Keratinocyte (primary cell): ENCODE data around the gene NCAPH2. TPM values are rescaled to one million over a fixed set of nuclear protein-coding genes. Genes with fewer than 3 reads are reported as not detected.

Source experiments
- DNase-seq: peaks from one replicate; pipeline ENCODE4 v3.0.0-alpha.2; 2011; ENCODE audit warnings: low read depth, missing footprints, low spot score
- FAIRE-seq: peaks from 2 replicates; lab custom pipeline; 2011; peaks lifted over from hg19 to GRCh38; lab: Jason Lieb, UNC
- H2AFZ ChIP-seq: 2 replicates; pipeline ENCODE4 v1.6.0; 2012; ENCODE audit warnings: low read length, control low read depth, inconsistent platforms; ENCODE audit not compliant: control insufficient read depth
- H3K27ac ChIP-seq: 2 replicates; pipeline ENCODE4 v1.5.1; 2011; ENCODE audit warnings: low read length; ENCODE audit not compliant: control insufficient read depth, insufficient read depth
- H3K27me3 ChIP-seq: 3 replicates; pipeline ENCODE4 v1.6.0; 2011; ENCODE audit warnings: low read length; ENCODE audit not compliant: control insufficient read depth, insufficient read depth; ENCODE audit errors: extremely low read depth
- H3K36me3 ChIP-seq, 2 experiments: 2 replicates in 1 of 2; 3 replicates in 1 of 2; pipeline ENCODE4 v1.5.1; 2011; ENCODE audit warnings: low read length in 2 of 2, mild to moderate bottlenecking in 1 of 2; ENCODE audit not compliant: control insufficient read depth in 2 of 2, insufficient read depth in 2 of 2; ENCODE audit errors: extremely low read depth in 1 of 2
- H3K4me1 ChIP-seq: 3 replicates; pipeline ENCODE4 v1.5.1; 2011; ENCODE audit warnings: low read length; ENCODE audit not compliant: control insufficient read depth, insufficient read depth; ENCODE audit errors: extremely low read depth
- H3K4me2 ChIP-seq: 3 replicates; pipeline ENCODE4 v1.6.0; 2011; ENCODE audit warnings: low read depth, low read length; ENCODE audit not compliant: control insufficient read depth, insufficient read depth; ENCODE audit errors: extremely low read depth
- H3K4me3 ChIP-seq, 3 experiments: fragments of 200-600 bp in 1 of 3; sonication (generic) in 1 of 3; 2 replicates in 2 of 3; 3 replicates in 1 of 3; pipeline ENCODE4 v1.5.1; 2011 to 2016; ENCODE audit warnings: low read length in 3 of 3, mild to moderate bottlenecking in 3 of 3, control low read depth in 2 of 3, inconsistent platforms in 1 of 3, low read depth in 1 of 3, mixed read lengths in 1 of 3, mixed run types in 1 of 3, moderate library complexity in 1 of 3; ENCODE audit not compliant: control insufficient read depth in 2 of 3, insufficient read depth in 2 of 3; ENCODE audit errors: extremely low read depth in 1 of 3
- H3K79me2 ChIP-seq: 2 replicates; pipeline ENCODE4 v1.6.0; 2012; ENCODE audit warnings: low read length; ENCODE audit not compliant: control insufficient read depth, insufficient read depth
- H3K9ac ChIP-seq: 3 replicates; pipeline ENCODE4 v1.6.0; 2011; ENCODE audit warnings: low read length; ENCODE audit not compliant: control insufficient read depth, insufficient read depth; ENCODE audit errors: extremely low read depth
- H3K9me1 ChIP-seq: 3 replicates; pipeline ENCODE4 v1.6.0; 2011; ENCODE audit warnings: low read length; ENCODE audit not compliant: control insufficient read depth, insufficient read depth; ENCODE audit errors: extremely low read depth
- H3K9me3 ChIP-seq: 2 replicates; pipeline ENCODE4 v1.5.1; 2012; ENCODE audit warnings: low read depth, low read length; ENCODE audit not compliant: control insufficient read depth
- H4K20me1 ChIP-seq: 3 replicates; pipeline ENCODE4 v1.6.0; 2011; ENCODE audit warnings: low read length; ENCODE audit not compliant: control insufficient read depth, insufficient read depth; ENCODE audit errors: extremely low read depth
- CTCF ChIP-seq, 3 experiments: IDR thresholded peaks in 1 of 3; conservative IDR thresholded peaks in 1 of 3; optimal IDR thresholded peaks in 1 of 3; 2 replicates in 2 of 3; 3 replicates in 1 of 3; pipeline versions ENCODE3 to v1.5.1; 2011; ENCODE audit warnings: low read length in 3 of 3, mild to moderate bottlenecking in 3 of 3, moderate library complexity in 2 of 3, control low read depth in 1 of 3, inconsistent platforms in 1 of 3; ENCODE audit not compliant: insufficient read depth in 2 of 3; ENCODE audit errors: extremely low read depth in 1 of 3
- EZH2 ChIP-seq: IDR thresholded peaks from one replicate; pipeline ENCODE4 v1.6.1; 2012; ENCODE audit warnings: inconsistent platforms, mild to moderate bottlenecking, low read length, moderate library complexity
- dilution Hi-C: fragments of 300-500 bp; cut with MboI; formaldehyde crosslinking; loops from one replicate; pipeline ENCODE4 v1.7.0; 2020; ENCODE audit warnings: low sequenced_read_pairs; ENCODE audit not compliant: extremely low pct_ligation_motif_present
- polyA plus RNA-seq, 5 experiments: library from polyadenylated mRNA; depleted of rRNA in 3 of 5; stranded (reverse) in 3 of 5; stranded (forward) in 1 of 5; unstranded in 1 of 5; fragments of >200 nt; gene quantifications; 1 replicate in 1 of 5; 2 replicates in 3 of 5; 3 replicates in 1 of 5; pipeline versions ENCODE4 v1.2.1 to v1.2.3, GENCODE V29; 2011 to 2012; ENCODE audit warnings: missing spikeins in 2 of 5, low read depth in 1 of 5, low replicate concordance in 1 of 5

Gene NCAPH2
- polyA plus RNA-seq, 1 donor (not counting 4 experiments of a cell fraction or from before 2014, with no cell fraction given) = 11.4 TPM

GRCh38 chr22:50488006-50488677 is 19.9 kb upstream of the NCAPH2 start:
- dilution Hi-C loops = no loop called here
- no peak overlapping the region for H3K27ac ChIP-seq
- no peaks in the 10 kb centered on the region for H3K9me3 ChIP-seq

GRCh38 chr22:50488886-50489285 is 19.1 kb upstream of the NCAPH2 start:
- no peaks in the 10 kb centered on the region for H3K9me1 ChIP-seq
- H2AFZ ChIP-seq = no peak overlapping the region
- no peak for FAIRE-seq
- dilution Hi-C loops = no loop called here
- H4K20me1 ChIP-seq = peaks cover 3% of the 10 kb centered on the region
- H3K4me2 ChIP-seq = no peak overlapping the region
- H3K79me2 ChIP-seq = no peaks in the 10 kb centered on the region
- peaks cover 8% of the 10 kb centered on the region for H3K27me3 ChIP-seq
- no peaks in the 10 kb centered on the region for H3K36me3 ChIP-seq
- no peaks in the 10 kb centered on the region for H3K9me3 ChIP-seq
- no peaks in the 10 kb centered on the region for H3K4me1 ChIP-seq
- no peak overlapping the region for H3K27ac ChIP-seq
- DNase-seq = no peak
- no peak overlapping the region for H3K4me3 ChIP-seq
- TF ChIP-seq EZH2 (no peak), CTCF (optimal IDR thresholded peaks at IDR 0.05 in 1 of 3, IDR thresholded peaks at IDR 0.05 in 1 of 3, conservative IDR thresholded peaks at IDR 0.05 in 1 of 3; ENCODE audit: extremely low read depth in 1 of 3, insufficient read depth in 2 of 3, low read length in 3 of 3) (no peak)
- no peak overlapping the region for H3K9ac ChIP-seq

More at GRCh38 chr22:50488006-50488677, 19.9 kb upstream of the NCAPH2 start:
- no peak overlapping the region for H2AFZ ChIP-seq
- no peaks in the 10 kb centered on the region for H3K36me3 ChIP-seq
- no peak for FAIRE-seq
- no peaks in the 10 kb centered on the region for H3K4me1 ChIP-seq
- no peaks in the 10 kb centered on the region for H3K9me1 ChIP-seq
- no peak for DNase-seq
- no peak overlapping the region for H3K4me3 ChIP-seq
- peaks cover 8% of the 10 kb centered on the region for H3K27me3 ChIP-seq
- H3K4me2 ChIP-seq = no peak overlapping the region
- peaks cover 3% of the 10 kb centered on the region for H4K20me1 ChIP-seq
- no peaks in the 10 kb centered on the region for H3K79me2 ChIP-seq
- TF ChIP-seq CTCF (optimal IDR thresholded peaks at IDR 0.05 in 1 of 3, IDR thresholded peaks at IDR 0.05 in 1 of 3, conservative IDR thresholded peaks at IDR 0.05 in 1 of 3; ENCODE audit: extremely low read depth in 1 of 3, insufficient read depth in 2 of 3, low read length in 3 of 3) = no peak
- TF ChIP-seq EZH2 = no peak
- H3K9ac ChIP-seq = no peak overlapping the region
